ENCODE results near the gene NDUFA3.

DNA sequence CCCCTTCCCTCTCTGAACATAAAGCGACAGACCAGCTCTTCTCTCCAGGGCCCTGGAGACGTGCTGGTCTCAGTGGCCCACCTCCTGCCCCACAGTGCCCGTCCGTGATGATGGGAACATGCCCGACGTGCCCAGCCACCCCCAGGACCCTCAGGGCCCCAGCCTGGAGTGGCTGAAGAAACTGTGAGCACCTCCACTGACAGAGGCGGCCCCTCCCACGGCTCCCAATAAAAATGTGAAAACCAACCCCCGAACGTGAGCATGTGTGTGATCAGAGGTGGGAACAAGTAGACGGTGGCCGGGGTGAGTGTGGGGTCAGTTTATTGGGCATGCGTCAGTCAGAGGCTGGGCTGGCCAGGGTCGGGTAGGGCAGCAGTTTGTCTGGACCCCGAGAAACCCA is 4.1 kb downstream of the NDUFA3 start:
- TF ChIP-seq, protein P1, sequence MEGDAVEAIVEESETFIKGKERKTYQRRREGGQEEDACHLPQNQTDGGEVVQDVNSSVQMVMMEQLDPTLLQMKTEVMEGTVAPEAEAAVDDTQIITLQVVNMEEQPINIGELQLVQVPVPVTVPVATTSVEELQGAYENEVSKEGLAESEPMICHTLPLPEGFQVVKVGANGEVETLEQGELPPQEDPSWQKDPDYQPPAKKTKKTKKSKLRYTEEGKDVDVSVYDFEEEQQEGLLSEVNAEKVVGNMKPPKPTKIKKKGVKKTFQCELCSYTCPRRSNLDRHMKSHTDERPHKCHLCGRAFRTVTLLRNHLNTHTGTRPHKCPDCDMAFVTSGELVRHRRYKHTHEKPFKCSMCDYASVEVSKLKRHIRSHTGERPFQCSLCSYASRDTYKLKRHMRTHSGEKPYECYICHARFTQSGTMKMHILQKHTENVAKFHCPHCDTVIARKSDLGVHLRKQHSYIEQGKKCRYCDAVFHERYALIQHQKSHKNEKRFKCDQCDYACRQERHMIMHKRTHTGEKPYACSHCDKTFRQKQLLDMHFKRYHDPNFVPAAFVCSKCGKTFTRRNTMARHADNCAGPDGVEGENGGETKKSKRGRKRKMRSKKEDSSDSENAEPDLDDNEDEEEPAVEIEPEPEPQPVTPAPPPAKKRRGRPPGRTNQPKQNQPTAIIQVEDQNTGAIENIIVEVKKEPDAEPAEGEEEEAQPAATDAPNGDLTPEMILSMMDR (IDR thresholded peaks at IDR 0.05 in 4 of 5, conservative IDR thresholded peaks at IDR 0.05 in 1 of 5), result no peak
- TF ChIP-seq POLR2A (IDR thresholded peaks at IDR 0.05), result no peak
